Stomach (tissue), 4 donors: ENCODE measurements around the gene MANSC4.
"Not testable (repeated sequence)": the region's sequence is repeated elsewhere in the genome, so short reads cannot be mapped to it uniquely, and the experiment has no call there.

ENCODE experiments used
- CTCF ChIP-seq, 7 experiments: fragments of 450-650 bp in 4 of 7; fragments of 200-600 bp in 3 of 7; sonication (generic) in 3 of 7; IDR thresholded peaks; one replicate each; pipeline ENCODE4 v1.5.1; 2016 to 2019; ENCODE audit warnings: antibody characterized with exemption in 7 of 7, control low read depth in 2 of 7, mild to moderate bottlenecking in 1 of 7
- EP300 ChIP-seq: sonication (generic); formaldehyde crosslinking; IDR thresholded peaks from one replicate; pipeline ENCODE4 v1.6.1; 2017; ENCODE audit warnings: antibody characterized with exemption

- not testable (repeated sequence) for TF ChIP-seq EP300; CTCF (IDR thresholded peaks at IDR 0.05)
These were observed 45.7 kb downstream of the MANSC4 start for GRCh38 chr12:27734321-27734720.
